Endothelial cell of umbilical vein (primary cell): ENCODE data around the gene MIOS. TPM values are rescaled to one million over a fixed set of nuclear protein-coding genes. Genes with fewer than 3 reads are reported as not detected.

ENCODE experiments used
- BruUV-seq: library from RNA; stranded (reverse); fragments of 400-500 nt; replicated peaks from 2 replicates; lab custom pipeline; 2021; lab: Mats Ljungman, UMichigan
- CTCF ChIA-PET: fragments of 300-600, 350-600 bp; sonication (Branson Sonifier 250); formaldehyde crosslinking; loops from one replicate; lab custom pipeline; 2021; ENCODE audit warnings: antibody characterized with exemption, inconsistent platforms; lab: Charles Lee
- POLR2A ChIA-PET: fragments of 300-600, 350-600 bp; sonication (Branson Sonifier 250); formaldehyde crosslinking; loops from one replicate; lab custom pipeline; 2021; ENCODE audit warnings: antibody characterized with exemption, inconsistent platforms; lab: Charles Lee
- DNase-seq: peaks from one replicate; pipeline ENCODE4 v3.0.0-alpha.2; 2011; ENCODE audit warnings: low read depth, low spot score
- FAIRE-seq: peaks from 2 replicates; lab custom pipeline; 2011; peaks lifted over from hg19 to GRCh38; lab: Jason Lieb, UNC
- H2AFZ ChIP-seq: 2 replicates; pipeline ENCODE4 v1.6.0; 2012; ENCODE audit warnings: low read depth, low read length, control low read depth, inconsistent platforms
- H3K27ac ChIP-seq: 2 replicates; pipeline ENCODE4 v1.5.1; 2011; ENCODE audit warnings: low read depth, mild to moderate bottlenecking, control low read depth, low read length, moderate library complexity; ENCODE audit not compliant: insufficient read depth
- H3K27me3 ChIP-seq, 2 experiments: 2 replicates each; pipeline versions ENCODE4 v1.6.0 to v1.6.1; 2011; ENCODE audit warnings: low read length in 2 of 2, mixed read lengths in 1 of 2; ENCODE audit not compliant: control insufficient read depth in 2 of 2, insufficient read depth in 2 of 2
- H3K36me3 ChIP-seq, 2 experiments: 2 replicates in 1 of 2; 3 replicates in 1 of 2; pipeline ENCODE4 v1.5.1; 2011; ENCODE audit warnings: low read length in 2 of 2, mild to moderate bottlenecking in 1 of 2, moderate library complexity in 1 of 2; ENCODE audit not compliant: control insufficient read depth in 2 of 2, insufficient read depth in 2 of 2; ENCODE audit errors: extremely low read depth in 1 of 2
- H3K4me1 ChIP-seq: 3 replicates; pipeline ENCODE4 v1.5.1; 2011; ENCODE audit warnings: mild to moderate bottlenecking, low read length; ENCODE audit not compliant: control insufficient read depth, insufficient read depth; ENCODE audit errors: extremely low read depth
- H3K4me2 ChIP-seq: 2 replicates; pipeline ENCODE4 v1.6.1; 2011; ENCODE audit warnings: low read length, control low read depth, mixed read lengths; ENCODE audit not compliant: insufficient read depth
- H3K4me3 ChIP-seq, 3 experiments: fragments of 200-600 bp in 1 of 3; sonication (generic), shearing (Covaris generic) in 1 of 3; replicated peaks in 1 of 3; 2 replicates each; pipeline ENCODE4 v1.5.1; 2011 to 2016; ENCODE audit warnings: control low read depth in 3 of 3, low read length in 3 of 3, mild to moderate bottlenecking in 2 of 3, inconsistent platforms in 1 of 3, low read depth in 1 of 3, moderate library complexity in 1 of 3; ENCODE audit not compliant: insufficient read depth in 1 of 3
- H3K79me2 ChIP-seq: 2 replicates; pipeline ENCODE4 v1.6.0; 2012; ENCODE audit warnings: low read length, inconsistent platforms; ENCODE audit not compliant: control insufficient read depth, insufficient read depth
- H3K9ac ChIP-seq: replicated peaks from 2 replicates; pipeline ENCODE3; 2011; ENCODE audit warnings: low read length, control low read depth; ENCODE audit not compliant: insufficient read depth; ENCODE audit errors: extremely low read depth
- H3K9me1 ChIP-seq: replicated peaks from 3 replicates; pipeline ENCODE4 v1.6.0; 2011; ENCODE audit warnings: mild to moderate bottlenecking, low read length; ENCODE audit not compliant: control insufficient read depth, insufficient read depth; ENCODE audit errors: extremely low read depth
- H3K9me3 ChIP-seq: replicated peaks from 2 replicates; pipeline ENCODE4 v1.5.1; 2012; ENCODE audit warnings: low read length, inconsistent platforms; ENCODE audit not compliant: control insufficient read depth, insufficient read depth
- H4K20me1 ChIP-seq: replicated peaks from 2 replicates; pipeline ENCODE3; 2011; ENCODE audit warnings: mild to moderate bottlenecking, low read length; ENCODE audit not compliant: control insufficient read depth, insufficient read depth; ENCODE audit errors: extremely low read depth
- EZH2 ChIP-seq: IDR thresholded peaks from 2 replicates; pipeline ENCODE4 v1.6.1; 2012; ENCODE audit warnings: borderline replicate concordance, low read depth, mild to moderate bottlenecking, moderate library complexity, low read length, inconsistent platforms; ENCODE audit not compliant: severe bottlenecking
- FOS ChIP-seq: IDR thresholded peaks from 2 replicates; pipeline ENCODE4 v1.6.1; 2011; ENCODE audit warnings: mild to moderate bottlenecking, low read length, moderate library complexity, borderline replicate concordance; ENCODE audit not compliant: insufficient read depth
- GATA2 ChIP-seq: IDR thresholded peaks from 2 replicates; pipeline ENCODE4 v1.7.0; 2011; ENCODE audit warnings: low read depth, mild to moderate bottlenecking, moderate library complexity, mixed read lengths, low read length; ENCODE audit not compliant: insufficient read length, insufficient read depth
- JUN ChIP-seq: IDR thresholded peaks from 2 replicates; pipeline ENCODE4 v1.6.1; 2011; ENCODE audit warnings: borderline replicate concordance, low read depth; ENCODE audit not compliant: insufficient read length, insufficient read depth
- MYC ChIP-seq: IDR thresholded peaks from one replicate; pipeline ENCODE4 v1.6.1; 2011; ENCODE audit warnings: mild to moderate bottlenecking, low read depth, low read length
- POLR2A ChIP-seq: IDR thresholded peaks from 2 replicates; pipeline ENCODE4 v1.6.1; 2012; ENCODE audit warnings: low read depth, mild to moderate bottlenecking, control low read depth, low read length
- POLR2AphosphoS5 ChIP-seq: IDR thresholded peaks from 2 replicates; pipeline ENCODE4 v1.6.1; 2012; ENCODE audit warnings: low read depth, mild to moderate bottlenecking, control low read depth, low read length, moderate library complexity; ENCODE audit not compliant: insufficient read depth
- dilution Hi-C: fragments of 300-500 bp; cut with MboI; formaldehyde crosslinking; loops from one replicate; pipeline ENCODE4 v1.15.0; 2019; ENCODE audit warnings: low sequenced_read_pairs; ENCODE audit not compliant: extremely low pct_ligation_motif_present
- intact Hi-C: fragments of 100-400 bp; cut with micrococcal nuclease; formaldehyde crosslinking; loops from one replicate; pipeline ENCODE4 v1.10.0; 2022
- polyA plus RNA-seq, 4 experiments: library from polyadenylated mRNA; depleted of rRNA in 3 of 4; stranded (reverse) in 3 of 4; unstranded in 1 of 4; fragments of >200 nt; gene quantifications; 2 replicates each; pipeline versions ENCODE4 v1.2.1 to v1.2.3, GENCODE V29; 2011 to 2012; ENCODE audit warnings: missing spikeins in 1 of 4
- total RNA-seq: library from RNA; stranded (reverse); gene quantifications from 2 replicates; pipeline ENCODE4 v1.2.3, GENCODE V29; 2021
- TF ChIP-seq, protein P1 (sequence below), 2 donors: IDR thresholded peaks; 1 replicate in 1 of 2; 2 replicates in 1 of 2; pipeline ENCODE4 v1.5.1; 2011; ENCODE audit warnings: low read length in 2 of 2, mild to moderate bottlenecking in 2 of 2, moderate library complexity in 2 of 2, control low read depth in 1 of 2, inconsistent platforms in 1 of 2, low read depth in 1 of 2; ENCODE audit not compliant: insufficient read depth in 1 of 2; ENCODE audit errors: extremely low read depth in 1 of 2
- TF ChIP-seq, protein P2 (sequence below): IDR thresholded peaks from 2 replicates; pipeline ENCODE4 v1.6.1; 2011; ENCODE audit not compliant: insufficient read depth, insufficient read length

MIOS gene
- total and polyA plus RNA-seq, 2 donors (not counting 3 experiments of a cell fraction or from before 2014, with no cell fraction given), result 8.5 to 16.8 TPM

DNA sequence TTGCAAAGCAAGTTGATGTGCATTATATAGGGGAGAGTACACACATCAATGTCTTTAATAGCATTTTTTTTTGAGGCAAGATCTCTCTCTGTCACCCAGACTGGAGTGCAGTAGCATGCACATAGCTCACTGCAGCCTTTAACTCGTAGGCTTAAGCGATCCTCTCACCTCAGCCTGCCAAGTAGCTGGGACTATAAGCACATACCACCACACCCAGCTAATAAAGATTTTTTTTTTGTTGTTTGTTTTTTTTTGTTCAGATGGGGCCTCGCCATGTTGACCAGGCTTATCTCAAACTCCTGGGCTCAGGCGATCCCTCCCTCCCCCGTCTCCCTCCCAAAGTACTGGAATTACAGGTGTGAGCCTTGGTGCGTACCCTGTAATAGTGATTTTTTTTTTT lies 75.4 kb downstream of the MIOS start:
- POLR2A ChIA-PET, result no interaction called here
- H3K4me2 ChIP-seq, result no peak overlapping the region
- H3K79me2 ChIP-seq, result no peaks in the 10 kb centered on the region
- FAIRE-seq (no peak), DNase-seq (no peak)
- H4K20me1 ChIP-seq, result no peaks in the 10 kb centered on the region
- H3K9ac ChIP-seq, result no peak overlapping the region
- intact Hi-C loops, result no loop called here
- no peaks in the 10 kb centered on the region for H3K9me3 ChIP-seq
- H2AFZ ChIP-seq, result no peak overlapping the region
- no peaks in the 10 kb centered on the region for H3K27me3 ChIP-seq
- H3K4me1 ChIP-seq, result peaks cover 8% of the 10 kb centered on the region
- CTCF ChIA-PET, result interaction anchor here (4.6 kb wide), 1 partner anchor 548 kb away, joined by 21 read pairs; no protein-coding TSS in a partner anchor
- no peaks in the 10 kb centered on the region for H3K9me1 ChIP-seq
- no peak overlapping the region for H3K27ac ChIP-seq
- no peak overlapping the region for H3K4me3 ChIP-seq
- dilution Hi-C loops, result no loop called here
- BruUV-seq, result no TSS peak
- TF ChIP-seq GATA2 (no peak), EZH2 (no peak), MYC (no peak), FOS (no peak), POLR2AphosphoS5 (no peak), JUN (no peak), POLR2A (no peak)
- TF ChIP-seq, protein P1, sequence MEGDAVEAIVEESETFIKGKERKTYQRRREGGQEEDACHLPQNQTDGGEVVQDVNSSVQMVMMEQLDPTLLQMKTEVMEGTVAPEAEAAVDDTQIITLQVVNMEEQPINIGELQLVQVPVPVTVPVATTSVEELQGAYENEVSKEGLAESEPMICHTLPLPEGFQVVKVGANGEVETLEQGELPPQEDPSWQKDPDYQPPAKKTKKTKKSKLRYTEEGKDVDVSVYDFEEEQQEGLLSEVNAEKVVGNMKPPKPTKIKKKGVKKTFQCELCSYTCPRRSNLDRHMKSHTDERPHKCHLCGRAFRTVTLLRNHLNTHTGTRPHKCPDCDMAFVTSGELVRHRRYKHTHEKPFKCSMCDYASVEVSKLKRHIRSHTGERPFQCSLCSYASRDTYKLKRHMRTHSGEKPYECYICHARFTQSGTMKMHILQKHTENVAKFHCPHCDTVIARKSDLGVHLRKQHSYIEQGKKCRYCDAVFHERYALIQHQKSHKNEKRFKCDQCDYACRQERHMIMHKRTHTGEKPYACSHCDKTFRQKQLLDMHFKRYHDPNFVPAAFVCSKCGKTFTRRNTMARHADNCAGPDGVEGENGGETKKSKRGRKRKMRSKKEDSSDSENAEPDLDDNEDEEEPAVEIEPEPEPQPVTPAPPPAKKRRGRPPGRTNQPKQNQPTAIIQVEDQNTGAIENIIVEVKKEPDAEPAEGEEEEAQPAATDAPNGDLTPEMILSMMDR (IDR thresholded peaks at IDR 0.05; ENCODE audit: extremely low read depth in 1 of 2, insufficient read depth in 1 of 2, low read depth in 1 of 2, low read length in 2 of 2), result no peak
- TF ChIP-seq, protein P2, sequence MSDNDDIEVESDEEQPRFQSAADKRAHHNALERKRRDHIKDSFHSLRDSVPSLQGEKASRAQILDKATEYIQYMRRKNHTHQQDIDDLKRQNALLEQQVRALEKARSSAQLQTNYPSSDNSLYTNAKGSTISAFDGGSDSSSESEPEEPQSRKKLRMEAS, result no peak
- no peaks in the 10 kb centered on the region for H3K36me3 ChIP-seq
